K562 (cell line): ENCODE data around the gene TRIM65. TPM values are rescaled to one million over a fixed set of nuclear protein-coding genes. Genes with fewer than 3 reads are reported as not detected.

Experiments
- AFF1 ChIP-seq, 2 experiments: fragments of 450-650 bp; IDR thresholded peaks; 2 replicates each; pipeline ENCODE4 v1.6.1; 2018; ENCODE audit warnings: mild to moderate bottlenecking in 2 of 2, low read depth in 1 of 2; ENCODE audit not compliant: partially characterized antibody in 2 of 2
- ATF7 ChIP-seq: fragments of 450-650 bp; IDR thresholded peaks from 2 replicates; pipeline ENCODE4 v1.7.1; 2014; ENCODE audit warnings: mild to moderate bottlenecking, moderate library complexity
- CBFB ChIP-seq: sonication (generic); formaldehyde crosslinking; IDR thresholded peaks from 2 replicates; pipeline ENCODE4 v1.4.0; 2020; ENCODE audit warnings: mild to moderate bottlenecking, missing genetic modification reagents
- CHD4 ChIP-seq: fragments of 200-600 bp; sonication (generic); IDR thresholded peaks from 3 replicates; pipeline ENCODE4 v1.6.1; 2012; ENCODE audit warnings: low read depth, mild to moderate bottlenecking, mixed read lengths, low read length, inconsistent platforms; ENCODE audit not compliant: insufficient read depth, insufficient replicate concordance, poor library complexity, severe bottlenecking
- ETV5 ChIP-seq: sonication (generic); formaldehyde crosslinking; IDR thresholded peaks from 2 replicates; pipeline ENCODE4 v1.4.0; 2020; ENCODE audit warnings: low read depth, mild to moderate bottlenecking, missing genetic modification reagents
- GABPB1 ChIP-seq: sonication (generic); formaldehyde crosslinking; IDR thresholded peaks from 2 replicates; pipeline ENCODE4 v1.8.0; 2022; ENCODE audit warnings: mild to moderate bottlenecking, missing genetic modification reagents
- GTF2A2 ChIP-seq: IDR thresholded peaks from 2 replicates; pipeline ENCODE4 v1.6.1; 2016; ENCODE audit warnings: mild to moderate bottlenecking, missing genetic modification characterization, missing compliant biosample characterization
- GTF2B ChIP-seq: IDR thresholded peaks from 2 replicates; pipeline ENCODE4 v1.6.1; 2011; ENCODE audit not compliant: insufficient read length; ENCODE audit errors: extremely low read depth
- HDAC1 ChIP-seq, 2 experiments: fragments of 450-650 bp; IDR thresholded peaks; 2 replicates each; pipeline ENCODE4 v1.6.1; 2016 to 2017; ENCODE audit warnings: inconsistent platforms in 1 of 2, mild to moderate bottlenecking in 1 of 2, moderate library complexity in 1 of 2
- HNRNPLL ChIP-seq: fragments of 200-400 bp; formaldehyde crosslinking; IDR thresholded peaks from 2 replicates; pipeline ENCODE4 v1.6.1; 2017; ENCODE audit warnings: low read length, low read depth, mild to moderate bottlenecking; ENCODE audit not compliant: poor library complexity, severe bottlenecking
- NFATC3 ChIP-seq: fragments of 450-650 bp; IDR thresholded peaks from 2 replicates; pipeline ENCODE4 v1.6.1; 2017; ENCODE audit warnings: mild to moderate bottlenecking
- NR4A1 ChIP-seq, 2 experiments: fragments of 250-450 bp in 1 of 2; fragments of 450-650 bp in 1 of 2; sonication (Bioruptor Pico) in 1 of 2; IDR thresholded peaks; 2 replicates each; pipeline versions ENCODE4 v1.4.0 to v1.6.1; 2016 to 2020; ENCODE audit warnings: mild to moderate bottlenecking in 2 of 2, missing compliant biosample characterization in 1 of 2, missing genetic modification characterization in 1 of 2, moderate library complexity in 1 of 2
- POLR2A ChIP-seq: fragments of 450-650 bp; conservative IDR thresholded peaks from 2 replicates; pipeline ENCODE4 v1.6.1; 2016
- RBM17 ChIP-seq: fragments of 200-400 bp; formaldehyde crosslinking; IDR thresholded peaks from 2 replicates; pipeline ENCODE4 v1.6.1; 2017; ENCODE audit warnings: low read depth, mild to moderate bottlenecking, low read length, borderline replicate concordance
- RFX7 ChIP-seq: fragments of 250-450 bp; sonication (Bioruptor Pico); IDR thresholded peaks from 2 replicates; pipeline ENCODE4 v1.5.1; 2021; ENCODE audit warnings: mild to moderate bottlenecking
- SREBF1 ChIP-seq: fragments of 150-350 bp; IDR thresholded peaks from 2 replicates; pipeline ENCODE4 v1.6.1; 2014; ENCODE audit warnings: antibody characterized with exemption, low read depth, low read length, borderline replicate concordance
- XRCC3 ChIP-seq: fragments of 450-650 bp; IDR thresholded peaks from 2 replicates; pipeline ENCODE4 v1.6.1; 2017; ENCODE audit warnings: mild to moderate bottlenecking, moderate library complexity
- ZNF277 ChIP-seq: fragments of 250-450 bp; sonication (Bioruptor Pico); IDR thresholded peaks from 2 replicates; pipeline ENCODE4 v1.8.0; 2022; ENCODE audit warnings: inconsistent platforms, mild to moderate bottlenecking, moderate library complexity, borderline replicate concordance
- ZNF699 ChIP-seq: fragments of 250-450 bp; sonication (Bioruptor Pico); IDR thresholded peaks from 2 replicates; pipeline ENCODE4 v1.8.0; 2021; ENCODE audit warnings: mild to moderate bottlenecking, moderate library complexity; ENCODE audit not compliant: insufficient replicate concordance
- ZSCAN29 ChIP-seq: fragments of 450-650 bp; IDR thresholded peaks from 2 replicates; pipeline ENCODE4 v1.6.1; 2017
- ZSCAN32 ChIP-seq: fragments of 450-650 bp; formaldehyde crosslinking; IDR thresholded peaks from 2 replicates; pipeline ENCODE4 v1.4.0; 2020; ENCODE audit warnings: mild to moderate bottlenecking, moderate library complexity
- polyA plus RNA-seq, 8 experiments: library from polyadenylated mRNA; depleted of rRNA in 4 of 8; stranded (reverse) in 5 of 8; unstranded in 3 of 8; fragments of >200 nt; fragmentation: Nextera tagmentation in 2 of 8; fragmentation: Illumina TruSeq in 1 of 8; extraction: Ambion mirVana in 2 of 8; extraction: Trizol in 1 of 8; gene quantifications; 2 replicates each; pipeline versions ENCODE4 v1.2.1 to v1.2.3, GENCODE V29; 2011 to 2014; ENCODE audit warnings: inconsistent platforms in 1 of 8, missing spikeins in 1 of 8
- total RNA-seq, 7 experiments: library from RNA; depleted of rRNA in 6 of 7; stranded (reverse); fragments of >200 nt in 6 of 7; fragmentation: Illumina TruSeq in 2 of 7; extraction: Trizol in 2 of 7; gene quantifications; 2 replicates each; pipeline versions ENCODE4 v1.2.1 to v1.2.3, GENCODE V29; 2011 to 2021; ENCODE audit warnings: low replicate concordance in 1 of 7

TRIM65 gene
- total and polyA plus RNA-seq, 9 of the 15 experiments (the other 6 are each of a cell fraction or from before 2014, with no cell fraction given) = 2.8 to 45.7 (median 22.9) TPM

GRCh38 chr17:75843577-75844529 lies 52.9 kb downstream of the TRIM65 start, which contains the start of gene UNC13D (continued):
- no peak for TF ChIP-seq SREBF1
- no peak for TF ChIP-seq RFX7
- TF ChIP-seq GTF2A2 (tag) = no peak
- TF ChIP-seq NFATC3 = no peak
- TF ChIP-seq ZNF277 (CRISPR knock-in tag) = no peak
- peak; percentile 86 for TF ChIP-seq ETV5
- TF ChIP-seq AFF1 (IDR thresholded peaks at IDR 0.05; ENCODE audit: low read depth in 1 of 2, partially characterized antibody in 2 of 2) = peak; percentile 53 to 71
- TF ChIP-seq XRCC3 = no peak
- TF ChIP-seq HNRNPLL = no peak
- TF ChIP-seq ZSCAN32 = peak; percentile 24; the same call in 1 of the 2 replicates
- peak; percentile 80 for TF ChIP-seq POLR2A
- peak; percentile 96 for TF ChIP-seq ATF7
- TF ChIP-seq GABPB1 (CRISPR knock-in tag) = peak; percentile 84
- no peak for TF ChIP-seq RBM17
- peak; percentile 85; the same call in 1 of the 2 replicates for TF ChIP-seq CBFB (CRISPR knock-in tag)
- TF ChIP-seq HDAC1 (IDR thresholded peaks at IDR 0.05) = peak in 1 of 2 experiments; percentile 29; a peak in 1 of 4 replicates
- no peak for TF ChIP-seq ZSCAN29
- no peak for TF ChIP-seq NR4A1 (CRISPR knock-in tag; IDR thresholded peaks at IDR 0.05)
- TF ChIP-seq NR4A1 (tag; IDR thresholded peaks at IDR 0.05) = peak; percentile 63; the same call in 1 of the 2 replicates
- no peak for TF ChIP-seq ZNF699 (CRISPR knock-in tag)
- TF ChIP-seq CHD4 = no peak
- no peak for TF ChIP-seq GTF2B
